GM18858 (cell line): ENCODE data around the gene MGP.

ENCODE experiments used
- ATAC-seq: cut with Tn5 transposase; IDR thresholded peaks from one replicate; pipeline ENCODE4 v1.9.1; 2021; ENCODE audit not compliant: unreplicated experiment

MGP gene

GRCh38 chr12:14903386-14904098 lies 17.9 kb upstream of the MGP start:
- ATAC-seq = no peak

GRCh38 chr12:14902465-14902864 lies 16.8 kb upstream of the MGP start:
- ATAC-seq = no peak

GRCh38 chr12:14901228-14901562 lies 15.5 kb upstream of the MGP start:
- ATAC-seq = no peak

- no peak for ATAC-seq
Observed at GRCh38 chr12:14900521-14901227, 15.0 kb upstream of the MGP start.

GRCh38 chr12:14896521-14897169 lies 11.0 kb upstream of the MGP start:
- ATAC-seq = no peak

- ATAC-seq = no peak
Observed at GRCh38 chr12:14893506-14894250, 8.0 kb upstream of the MGP start.

GRCh38 chr12:14892726-14893505 lies 7.3 kb upstream of the MGP start:
- no peak for ATAC-seq

- ATAC-seq = no peak
Observed at GRCh38 chr12:14890701-14891100, 5.0 kb upstream of the MGP start.

GRCh38 chr12:14886271-14886670 lies 617 bp upstream of the MGP start:
- ATAC-seq = no peak

GRCh38 chr12:14884458-14884878 lies 1.2 kb downstream of the MGP start:
- ATAC-seq = peak; percentile 98

GRCh38 chr12:14883686-14884085 lies 2.0 kb downstream of the MGP start:
- ATAC-seq = no peak

GRCh38 chr12:14880890-14881453 lies 4.7 kb downstream of the MGP start:
- no peak for ATAC-seq

GRCh38 chr12:14879222-14879933 lies 6.3 kb downstream of the MGP start:
- no peak for ATAC-seq

GRCh38 chr12:14878488-14878887 lies 7.2 kb downstream of the MGP start:
- ATAC-seq = no peak

- no peak for ATAC-seq
Observed at GRCh38 chr12:14876833-14877232, 8.8 kb downstream of the MGP start.

GRCh38 chr12:14874882-14875281 lies 10.8 kb downstream of the MGP start:
- no peak for ATAC-seq

- ATAC-seq = no peak
Observed at GRCh38 chr12:14873440-14874185, 12.0 kb downstream of the MGP start.

- ATAC-seq = no peak
Observed at GRCh38 chr12:14871886-14872285, 13.8 kb downstream of the MGP start.

GRCh38 chr12:14871247-14871646 lies 14.4 kb downstream of the MGP start:
- no peak for ATAC-seq
